H9 (cell line): ENCODE results near the gene GCC2. TPM values are rescaled to one million over a fixed set of nuclear protein-coding genes. Genes with fewer than 3 reads are reported as not detected.
"Not testable (repeated sequence)": the region's sequence is repeated elsewhere in the genome, so short reads cannot be mapped to it uniquely, and the experiment has no call there.

Experiments used
- DNase-seq: peaks from one replicate; pipeline ENCODE4 v3.0.0-alpha.2; 2017
- H2AFZ ChIP-seq: one replicate; pipeline ENCODE4 v1.6.1; 2013; ENCODE audit warnings: mild to moderate bottlenecking, low read length, control low read depth, moderate library complexity
- H2AK5ac ChIP-seq: 2 replicates; pipeline ENCODE4 v1.6.1; 2013; ENCODE audit warnings: low read length, control low read depth, mixed read lengths; ENCODE audit not compliant: insufficient read length
- H2BK120ac ChIP-seq: one replicate; pipeline ENCODE4 v1.6.1; 2013; ENCODE audit warnings: low read depth, mild to moderate bottlenecking, low read length, control low read depth, inconsistent platforms; ENCODE audit not compliant: poor library complexity, severe bottlenecking
- H2BK12ac ChIP-seq: 2 replicates; pipeline ENCODE4 v1.6.1; 2013; ENCODE audit warnings: low read length, control low read depth, mixed read lengths, low read depth; ENCODE audit not compliant: insufficient read length
- H2BK15ac ChIP-seq: 2 replicates; pipeline ENCODE4 v1.6.1; 2013; ENCODE audit warnings: low read depth, low read length, control low read depth
- H2BK20ac ChIP-seq: one replicate; pipeline ENCODE4 v1.6.1; 2013; ENCODE audit warnings: low read depth, mild to moderate bottlenecking, low read length, control low read depth, inconsistent platforms; ENCODE audit not compliant: poor library complexity, severe bottlenecking
- H2BK5ac ChIP-seq: 2 replicates; pipeline ENCODE4 v1.6.1; 2013; ENCODE audit warnings: low read length, control low read depth, mixed read lengths; ENCODE audit not compliant: insufficient read length
- H3K14ac ChIP-seq: 2 replicates; pipeline ENCODE4 v1.6.1; 2013; ENCODE audit warnings: low read length, control low read depth; ENCODE audit not compliant: insufficient read depth
- H3K18ac ChIP-seq: 2 replicates; pipeline ENCODE4 v1.6.1; 2013; ENCODE audit warnings: low read depth, mild to moderate bottlenecking, mixed read lengths, low read length, control low read depth; ENCODE audit not compliant: insufficient read length
- H3K23ac ChIP-seq: 2 replicates; pipeline ENCODE4 v1.6.1; 2013; ENCODE audit warnings: low read length, control low read depth, mixed read lengths, low read depth; ENCODE audit not compliant: insufficient read length
- H3K23me2 ChIP-seq: 2 replicates; pipeline ENCODE4 v1.6.1; 2013; ENCODE audit warnings: low read depth, mild to moderate bottlenecking, mixed read lengths, low read length, control low read depth; ENCODE audit not compliant: insufficient read length, poor library complexity, severe bottlenecking
- H3K27ac ChIP-seq: 2 replicates; pipeline ENCODE4 v1.5.1; 2013; ENCODE audit warnings: low read length, control low read depth, mixed read lengths, low read depth; ENCODE audit not compliant: insufficient read length
- H3K27me3 ChIP-seq: 2 replicates; pipeline ENCODE4 v1.6.1; 2013; ENCODE audit warnings: low read length, control low read depth, inconsistent platforms; ENCODE audit not compliant: insufficient read depth
- H3K4ac ChIP-seq: 2 replicates; pipeline ENCODE4 v1.6.1; 2013; ENCODE audit warnings: low read depth, mild to moderate bottlenecking, control low read depth, inconsistent platforms, low read length, moderate library complexity
- H3K4me1 ChIP-seq: 2 replicates; pipeline ENCODE4 v1.6.1; 2013; ENCODE audit warnings: low read length, control low read depth, inconsistent platforms; ENCODE audit not compliant: insufficient read depth
- H3K4me2 ChIP-seq: 2 replicates; pipeline ENCODE4 v1.6.1; 2013; ENCODE audit warnings: low read length, control low read depth, mixed read lengths; ENCODE audit not compliant: insufficient read length, insufficient read depth
- H3K56ac ChIP-seq: 2 replicates; pipeline ENCODE4 v1.6.1; 2013; ENCODE audit warnings: low read depth, mild to moderate bottlenecking, mixed read lengths, low read length, control low read depth; ENCODE audit not compliant: insufficient read length
- H3K79me1 ChIP-seq: 2 replicates; pipeline ENCODE4 v1.6.1; 2013; ENCODE audit warnings: low read depth, mild to moderate bottlenecking, moderate library complexity, low read length, control low read depth, inconsistent platforms; ENCODE audit not compliant: insufficient read depth, poor library complexity, severe bottlenecking
- H3K79me2 ChIP-seq: 2 replicates; pipeline ENCODE4 v1.6.1; 2013; ENCODE audit warnings: low read length, control low read depth, inconsistent platforms; ENCODE audit not compliant: insufficient read depth
- H3K9ac ChIP-seq: 2 replicates; pipeline ENCODE4 v1.6.1; 2013; ENCODE audit warnings: low read length, control low read depth, mixed read lengths; ENCODE audit not compliant: insufficient read length; ENCODE audit errors: extremely low read depth
- H3K9me3 ChIP-seq: one replicate; pipeline ENCODE4 v1.6.1; 2013; ENCODE audit warnings: low read depth, low read length, inconsistent platforms; ENCODE audit not compliant: control insufficient read depth
- H3T11ph ChIP-seq: one replicate; pipeline ENCODE4 v1.6.1; 2013; ENCODE audit warnings: mild to moderate bottlenecking, low read length, control low read depth, inconsistent platforms
- H4K20me1 ChIP-seq: one replicate; pipeline ENCODE4 v1.6.1; 2013; ENCODE audit not compliant: control insufficient read depth, insufficient read length, insufficient read depth
- H4K5ac ChIP-seq: 2 replicates; pipeline ENCODE4 v1.6.1; 2013; ENCODE audit warnings: low read depth, mild to moderate bottlenecking, mixed read lengths, low read length, control low read depth; ENCODE audit not compliant: insufficient read length
- H4K8ac ChIP-seq: replicated peaks from 2 replicates; pipeline ENCODE4 v1.6.1; 2013; ENCODE audit warnings: low read length, control low read depth, mixed read lengths, low read depth; ENCODE audit not compliant: insufficient read length
- H4K91ac ChIP-seq: 2 replicates; pipeline ENCODE4 v1.6.1; 2013; ENCODE audit warnings: low read depth, mild to moderate bottlenecking, moderate library complexity, mixed read lengths, low read length, control low read depth; ENCODE audit not compliant: insufficient read length
- H3K27ac Mint-ChIP-seq, 3 experiments: 2 replicates in 2 of 3; 3 replicates in 1 of 3; pipeline ENCODE4 v1.8.0; 2020 to 2021; ENCODE audit warnings: mixed read lengths in 3 of 3, mild to moderate bottlenecking in 1 of 3, moderate library complexity in 1 of 3
- H3K27me3 Mint-ChIP-seq: 2 replicates; pipeline ENCODE4 v1.8.0; 2021; ENCODE audit warnings: low read depth, mild to moderate bottlenecking, moderate library complexity, mixed read lengths
- H3K36me3 Mint-ChIP-seq, 3 experiments: 2 replicates in 2 of 3; 3 replicates in 1 of 3; pipeline ENCODE4 v1.8.0; 2020 to 2021; ENCODE audit warnings: low read depth in 3 of 3, mixed read lengths in 3 of 3; ENCODE audit not compliant: insufficient read depth in 1 of 3
- H3K4me1 Mint-ChIP-seq, 2 experiments: 2 replicates each; pipeline ENCODE4 v1.8.0; 2020; ENCODE audit warnings: mixed read lengths in 2 of 2
- H3K4me3 Mint-ChIP-seq, 2 experiments: 2 replicates in 1 of 2; 3 replicates in 1 of 2; pipeline ENCODE4 v1.8.0; 2020 to 2021; ENCODE audit warnings: mild to moderate bottlenecking in 2 of 2, mixed read lengths in 2 of 2, moderate library complexity in 1 of 2
- H3K9me3 Mint-ChIP-seq, 2 experiments: 2 replicates in 1 of 2; 3 replicates in 1 of 2; pipeline ENCODE4 v1.8.0; 2020; ENCODE audit warnings: mild to moderate bottlenecking in 2 of 2, mixed read lengths in 2 of 2, moderate library complexity in 1 of 2
- CTCF ChIP-seq: fragments of 200-600 bp; sonication (generic); conservative IDR thresholded peaks from 3 replicates; pipeline ENCODE4 v1.8.0; 2021; ENCODE audit warnings: antibody characterized with exemption, mild to moderate bottlenecking
- WGBS: extraction: QIAGEN DNeasy Blood & Tissue Kit; methylation state at CpG from one replicate; pipeline ENCODE4 v1.1.7; 2013; ENCODE audit warnings: missing lambda C conversion rate, low lambda C conversion rate, mixed read lengths; ENCODE audit not compliant: insufficient read length; ENCODE audit errors: extremely low coverage; 5-methylcytosine and 5-hydroxymethylcytosine counted together
- total RNA-seq: library from RNA; stranded (reverse); gene quantifications from 2 replicates; pipeline ENCODE4 v1.2.1, GENCODE V29; 2021

Gene GCC2
- total RNA-seq, 1 experiment from 2014 or later: 53.3 TPM

GRCh38 chr2:108428286-108429009 is 20.6 kb upstream of the GCC2 start:
- no CpG with 5 or more reads among the region's 2 CpGs for WGBS
- Histone ChIP-seq H3K4me2 (no peak overlapping the region), H3K23me2 (no peaks in the 10 kb centered on the region)

GRCh38 chr2:108435578-108435977 is 13.4 kb upstream of the GCC2 start:
- H3K14ac ChIP-seq, H3K79me1 ChIP-seq, H2BK12ac ChIP-seq, H3K27me3 ChIP-seq, H2AK5ac ChIP-seq, H3K9ac ChIP-seq, H3K27ac ChIP-seq, H3T11ph ChIP-seq, H4K5ac ChIP-seq, H3K4me3 Mint-ChIP-seq, H4K8ac ChIP-seq, H2BK15ac ChIP-seq, H3K56ac ChIP-seq, H3K4me1 Mint-ChIP-seq, H3K4me2 ChIP-seq, H3K18ac ChIP-seq, H3K4ac ChIP-seq, H2BK120ac ChIP-seq, H3K4me1 ChIP-seq, H3K79me2 ChIP-seq, H2AFZ ChIP-seq, H3K9me3 ChIP-seq, H3K36me3 Mint-ChIP-seq, H3K23me2 ChIP-seq, H4K91ac ChIP-seq, H2BK5ac ChIP-seq, DNase-seq, H3K27me3 Mint-ChIP-seq, H3K27ac Mint-ChIP-seq, H4K20me1 ChIP-seq, H2BK20ac ChIP-seq, H3K23ac ChIP-seq: not testable (repeated sequence)
- peaks cover 2 to 10% of the 10 kb centered on the region in 2 experiments; a peak in 4 of 5 replicates for H3K9me3 Mint-ChIP-seq
- WGBS: no CpG with 5 or more reads among the region's 1 CpG

More at GRCh38 chr2:108428286-108429009, 20.6 kb upstream of the GCC2 start:
- no peak overlapping the region for H3K14ac ChIP-seq
- Mint-ChIP-seq H3K36me3 (no peaks in the 10 kb centered on the region), H3K9me3 (no peaks in the 10 kb centered on the region; a peak in 1 of 5 replicates), H3K27me3 (peaks cover 1% of the 10 kb centered on the region; the same call in 1 of the 2 replicates), H3K27ac (no peak overlapping the region), H3K4me1 (0 out of 4 replicates have a peak, but pooled peaks cover 0 to 2% of the 10 kb centered on the region in 2 experiments), H3K4me3 (no peak overlapping the region)
- no peak overlapping the region for H3K23ac ChIP-seq
- no peaks in the 10 kb centered on the region for H3K9me3 ChIP-seq
- H3K9ac ChIP-seq: no peak overlapping the region
- no peak overlapping the region for H3K18ac ChIP-seq
- H2BK12ac ChIP-seq: no peak overlapping the region
- no peak overlapping the region for H3K56ac ChIP-seq
- no peak overlapping the region for H2BK5ac ChIP-seq
- H3T11ph ChIP-seq: no peak overlapping the region
- DNase-seq: no peak
- no peaks in the 10 kb centered on the region for H3K79me2 ChIP-seq
- H2AFZ ChIP-seq: no peak overlapping the region
- H4K5ac ChIP-seq: no peak overlapping the region
- H3K4ac ChIP-seq: no peak overlapping the region
- H2BK20ac ChIP-seq: no peak overlapping the region
- no peaks in the 10 kb centered on the region for H3K4me1 ChIP-seq
- no peak overlapping the region for H2BK120ac ChIP-seq
- no peak overlapping the region for H2BK15ac ChIP-seq
- H4K8ac ChIP-seq: no peak overlapping the region
- TF ChIP-seq CTCF: no peak
- H4K20me1 ChIP-seq: no peaks in the 10 kb centered on the region
- H3K27me3 ChIP-seq: no peaks in the 10 kb centered on the region
- H3K79me1 ChIP-seq: no peaks in the 10 kb centered on the region
- no peak overlapping the region for H2AK5ac ChIP-seq
- H3K27ac ChIP-seq: no peak overlapping the region
- H4K91ac ChIP-seq: no peak overlapping the region
